IPS-18a (cell line): ENCODE data around the gene VWC2.

Experiments
- H3K27ac ChIP-seq: one replicate; pipeline ENCODE4 v1.5.1; 2013; ENCODE audit warnings: low read length
- H3K27me3 ChIP-seq: one replicate; pipeline ENCODE4 v1.6.1; 2013; ENCODE audit warnings: mild to moderate bottlenecking, low read length; ENCODE audit not compliant: control insufficient read depth, insufficient read depth
- H3K36me3 ChIP-seq: one replicate; pipeline ENCODE4 v1.6.1; 2013; ENCODE audit warnings: low read depth, low read length; ENCODE audit not compliant: control insufficient read depth
- H3K4me1 ChIP-seq: one replicate; pipeline ENCODE4 v1.6.1; 2013; ENCODE audit warnings: low read depth, low read length; ENCODE audit not compliant: control insufficient read depth
- H3K4me3 ChIP-seq: one replicate; pipeline ENCODE4 v1.5.1; 2013; ENCODE audit warnings: low read length
- H3K9ac ChIP-seq: one replicate; pipeline ENCODE4 v1.6.1; 2013; ENCODE audit warnings: mild to moderate bottlenecking, low read length, moderate library complexity
- H3K9me3 ChIP-seq: one replicate; pipeline ENCODE4 v1.6.1; 2013; ENCODE audit warnings: low read depth, low read length; ENCODE audit not compliant: control insufficient read depth

Gene VWC2

DNA sequence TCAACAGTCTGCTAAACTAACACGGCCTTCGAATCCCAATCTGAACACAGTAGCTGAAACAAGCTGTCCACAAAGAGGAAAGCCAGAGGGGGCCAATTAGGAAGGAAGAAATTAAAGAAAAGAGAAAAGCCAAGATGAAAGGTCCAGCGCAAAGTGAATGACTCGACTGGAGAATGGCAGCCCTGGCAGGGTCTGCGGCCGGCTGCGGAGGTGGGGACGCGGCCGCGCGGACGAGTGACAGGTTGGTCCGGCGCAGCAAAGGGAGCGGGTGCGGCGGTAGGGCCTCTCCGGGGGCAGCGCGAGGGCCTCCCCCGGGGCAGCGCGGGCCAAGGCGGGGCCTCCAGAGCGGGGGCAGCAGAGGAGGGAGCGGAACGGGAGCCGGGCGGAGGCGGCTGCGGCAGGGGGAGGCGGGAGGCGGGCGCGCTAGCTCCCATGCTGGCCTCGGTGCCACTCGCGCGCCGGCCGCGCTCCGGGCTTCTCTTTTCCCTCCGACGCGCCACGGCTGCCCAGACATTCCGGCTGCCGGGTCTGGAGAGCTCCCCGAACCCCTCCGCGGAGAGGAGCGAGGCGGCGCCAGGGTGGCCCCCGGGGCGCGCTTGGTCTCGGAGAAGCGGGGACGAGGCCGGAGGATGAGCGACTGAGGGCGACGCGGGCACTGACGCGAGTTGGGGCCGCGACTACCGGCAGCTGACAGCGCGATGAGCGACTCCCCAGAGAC is at the start of gene VWC2:
TSS of gene VWC2 (plus strand) at position 421 of the 718 bp plus-strand sequence. CDS start 1,798 bp downstream, outside the sequence.
- no peak within 1 kb of the TSS for H3K27ac ChIP-seq
- no peak within 1 kb of the TSS for H3K9ac ChIP-seq
- H3K4me3 ChIP-seq, result peak within 1 kb of the TSS; percentile 61
- H3K9me3 ChIP-seq, result no peaks in the 10 kb centered on the region
- H3K27me3 ChIP-seq, result peaks cover 64% of the 10 kb centered on the region
- peaks cover 8% of the 10 kb centered on the region for H3K4me1 ChIP-seq
- no peaks in the 10 kb centered on the region for H3K36me3 ChIP-seq

DNA sequence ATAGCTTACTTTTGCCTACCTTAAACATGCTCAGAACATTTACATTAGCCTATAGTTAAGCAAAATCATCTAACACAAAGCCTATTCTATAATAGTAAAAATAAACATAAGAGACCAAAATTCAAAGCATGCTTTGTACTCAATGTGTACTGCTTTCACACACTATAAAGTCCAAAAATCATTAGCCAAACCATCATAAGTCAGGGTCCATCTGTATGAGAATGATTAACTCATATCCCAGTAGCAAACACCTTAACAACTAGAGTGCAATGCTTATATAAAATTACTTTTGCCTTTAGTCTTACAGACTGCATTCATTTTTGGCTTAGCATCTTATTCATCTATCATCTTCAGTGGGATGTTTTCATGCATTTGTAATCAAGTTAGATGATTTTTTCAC is 49.4 kb upstream of the VWC2 start:
- no peaks in the 10 kb centered on the region for H3K36me3 ChIP-seq
- no peaks in the 10 kb centered on the region for H3K4me1 ChIP-seq
- no peak overlapping the region for H3K27ac ChIP-seq
- H3K9me3 ChIP-seq, result no peaks in the 10 kb centered on the region
- no peak overlapping the region for H3K9ac ChIP-seq
- H3K4me3 ChIP-seq, result no peak overlapping the region
- H3K27me3 ChIP-seq, result no peaks in the 10 kb centered on the region

DNA sequence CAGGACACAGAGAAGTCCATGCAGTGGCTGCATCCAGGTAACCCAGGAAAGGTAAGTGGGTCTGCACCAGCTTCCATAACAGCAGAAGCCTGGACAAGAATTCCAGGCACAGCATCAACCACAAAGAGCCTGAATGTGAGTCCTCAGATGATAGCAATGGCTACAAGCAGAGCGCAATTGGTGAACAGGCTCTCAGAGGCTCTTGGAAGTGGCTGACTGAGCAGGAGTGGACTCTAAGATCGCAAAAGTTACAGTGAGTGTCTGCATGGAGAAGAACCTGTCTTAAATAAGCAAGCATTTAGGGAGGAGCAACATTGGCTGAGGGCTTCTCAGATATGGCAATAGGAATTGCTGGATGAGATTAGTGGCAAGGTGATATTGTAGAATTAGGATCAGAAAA is 41.6 kb upstream of the VWC2 start:
- Histone ChIP-seq H3K27ac (no peak overlapping the region), H3K27me3 (no peaks in the 10 kb centered on the region), H3K4me1 (no peaks in the 10 kb centered on the region), H3K9me3 (no peaks in the 10 kb centered on the region), H3K9ac (no peak overlapping the region), H3K36me3 (no peaks in the 10 kb centered on the region), H3K4me3 (no peak overlapping the region)

GRCh38 chr7:49762666-49763065 is 10.8 kb upstream of the VWC2 start:
- no peaks in the 10 kb centered on the region for H3K27me3 ChIP-seq
- H3K9me3 ChIP-seq, result no peaks in the 10 kb centered on the region
- no peak overlapping the region for H3K27ac ChIP-seq
- H3K4me3 ChIP-seq, result no peak overlapping the region
- H3K36me3 ChIP-seq, result no peaks in the 10 kb centered on the region
- H3K4me1 ChIP-seq, result no peaks in the 10 kb centered on the region
- H3K9ac ChIP-seq, result no peak overlapping the region

DNA sequence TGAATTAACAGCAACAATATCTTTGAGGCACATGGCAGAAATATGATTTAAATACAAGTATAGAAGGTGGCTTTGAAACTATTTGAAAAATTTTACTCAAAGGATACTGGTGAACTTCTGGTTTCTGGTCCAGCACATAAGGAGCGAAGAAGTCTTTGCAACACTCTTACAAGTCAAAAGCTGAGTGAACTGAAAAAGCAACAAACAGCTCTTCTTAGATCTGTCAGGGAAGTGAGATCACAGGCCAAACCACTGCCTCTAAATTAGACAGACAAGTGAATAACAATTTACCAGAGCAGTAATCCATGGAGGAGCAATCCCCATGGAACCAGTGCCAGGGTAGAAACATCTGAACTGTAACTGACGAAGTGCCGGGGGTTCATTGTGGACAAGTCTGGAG is 9.6 kb upstream of the VWC2 start:
- H3K27me3 ChIP-seq, result no peaks in the 10 kb centered on the region
- no peak overlapping the region for H3K9ac ChIP-seq
- H3K4me3 ChIP-seq, result no peak overlapping the region
- H3K27ac ChIP-seq, result no peak overlapping the region
- no peaks in the 10 kb centered on the region for H3K9me3 ChIP-seq
- H3K36me3 ChIP-seq, result no peaks in the 10 kb centered on the region
- peaks cover 2% of the 10 kb centered on the region for H3K4me1 ChIP-seq

DNA sequence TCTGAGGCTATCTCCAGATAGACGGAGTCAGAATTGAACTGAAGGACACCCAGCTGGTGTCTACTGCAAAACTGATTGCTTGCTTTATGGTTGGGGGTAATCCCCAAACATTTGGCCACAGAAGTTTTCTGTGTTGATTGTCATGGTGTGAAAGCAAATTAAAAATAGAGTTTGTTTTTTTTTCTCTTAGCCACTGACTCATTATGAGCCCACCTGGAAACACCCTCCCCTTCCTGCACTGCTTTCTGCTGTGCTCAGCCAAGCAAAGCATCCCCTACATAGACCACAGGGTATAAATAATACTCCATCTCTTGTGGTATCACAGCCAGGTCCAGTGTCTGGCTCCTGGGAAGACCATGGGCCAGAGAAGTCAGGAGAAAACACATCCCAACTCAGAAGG is 6.5 kb upstream of the VWC2 start:
- Histone ChIP-seq H3K27me3 (peaks cover 12% of the 10 kb centered on the region), H3K9ac (no peak overlapping the region), H3K36me3 (no peaks in the 10 kb centered on the region), H3K9me3 (no peaks in the 10 kb centered on the region), H3K4me1 (peaks cover 3% of the 10 kb centered on the region), H3K27ac (no peak overlapping the region), H3K4me3 (no peak overlapping the region)

GRCh38 chr7:49767719-49768118 is 5.7 kb upstream of the VWC2 start:
- Histone ChIP-seq H3K9ac (no peak overlapping the region), H3K27ac (no peak overlapping the region), H3K36me3 (no peaks in the 10 kb centered on the region), H3K27me3 (peaks cover 20% of the 10 kb centered on the region), H3K9me3 (no peaks in the 10 kb centered on the region), H3K4me1 (peaks cover 5% of the 10 kb centered on the region), H3K4me3 (no peak overlapping the region)

DNA sequence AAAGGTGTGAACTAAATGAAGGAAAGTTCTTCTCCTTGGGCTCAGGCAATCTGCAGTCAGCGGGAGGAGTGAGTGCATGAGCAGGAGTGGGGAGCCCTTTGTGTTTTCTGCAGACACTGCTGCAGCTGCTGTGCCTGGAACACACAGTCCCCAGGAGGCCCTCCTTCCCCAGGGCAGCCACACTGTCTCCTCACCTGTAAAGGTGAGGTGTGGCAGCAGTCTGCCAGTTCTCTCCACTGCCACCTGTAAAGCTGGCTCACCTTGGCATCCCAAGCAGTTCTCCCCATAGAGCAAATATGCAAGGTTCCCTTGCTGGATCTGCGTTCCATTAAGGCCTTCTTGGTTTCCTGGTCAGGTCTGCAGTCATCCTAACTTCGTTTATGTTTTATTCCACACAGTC is 5.2 kb upstream of the VWC2 start:
- H3K36me3 ChIP-seq, result no peaks in the 10 kb centered on the region
- peaks cover 25% of the 10 kb centered on the region for H3K27me3 ChIP-seq
- H3K27ac ChIP-seq, result no peak overlapping the region
- no peak overlapping the region for H3K9ac ChIP-seq
- no peaks in the 10 kb centered on the region for H3K9me3 ChIP-seq
- H3K4me1 ChIP-seq, result peaks cover 8% of the 10 kb centered on the region
- no peak overlapping the region for H3K4me3 ChIP-seq

- no peak overlapping the region for H3K9ac ChIP-seq
- no peak overlapping the region for H3K4me3 ChIP-seq
- no peaks in the 10 kb centered on the region for H3K36me3 ChIP-seq
- peaks cover 8% of the 10 kb centered on the region for H3K4me1 ChIP-seq
- no peak overlapping the region for H3K27ac ChIP-seq
- H3K9me3 ChIP-seq, result no peaks in the 10 kb centered on the region
- H3K27me3 ChIP-seq, result peaks cover 31% of the 10 kb centered on the region
These were observed 4.6 kb upstream of the VWC2 start for GRCh38 chr7:49768835-49769234.

GRCh38 chr7:49769285-49769857 is 4.1 kb upstream of the VWC2 start:
- Histone ChIP-seq H3K36me3 (no peaks in the 10 kb centered on the region), H3K27ac (no peak overlapping the region), H3K9me3 (no peaks in the 10 kb centered on the region), H3K27me3 (peaks cover 36% of the 10 kb centered on the region), H3K9ac (no peak overlapping the region), H3K4me3 (no peak overlapping the region), H3K4me1 (peaks cover 8% of the 10 kb centered on the region)

DNA sequence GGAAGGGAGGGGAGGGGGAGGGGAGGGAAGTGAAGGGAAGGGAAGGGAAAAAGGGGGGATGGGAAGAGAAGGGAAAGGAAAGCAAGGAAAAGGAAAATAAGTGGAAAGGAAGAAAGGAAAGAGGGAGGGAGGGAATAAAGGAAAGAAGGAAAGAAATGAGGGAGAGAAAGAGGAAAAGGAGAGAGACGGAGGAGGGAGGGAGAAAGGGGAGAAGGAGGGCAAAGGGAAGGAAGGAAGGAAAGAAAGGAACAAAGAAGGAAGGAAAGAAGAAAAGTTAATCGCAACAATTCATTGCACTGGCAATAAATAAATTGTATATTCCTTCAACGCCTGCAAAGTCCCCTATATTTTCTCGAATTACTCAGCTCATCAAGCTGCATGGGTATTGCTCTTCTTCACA is 2.6 kb upstream of the VWC2 start:
- Histone ChIP-seq H3K9me3 (no peaks in the 10 kb centered on the region), H3K36me3 (no peaks in the 10 kb centered on the region), H3K9ac (no peak overlapping the region), H3K4me1 (peaks cover 8% of the 10 kb centered on the region), H3K27me3 (peaks cover 51% of the 10 kb centered on the region), H3K27ac (no peak overlapping the region), H3K4me3 (no peak overlapping the region)
